ENCODE measurements around the gene ZBTB42.

DNA sequence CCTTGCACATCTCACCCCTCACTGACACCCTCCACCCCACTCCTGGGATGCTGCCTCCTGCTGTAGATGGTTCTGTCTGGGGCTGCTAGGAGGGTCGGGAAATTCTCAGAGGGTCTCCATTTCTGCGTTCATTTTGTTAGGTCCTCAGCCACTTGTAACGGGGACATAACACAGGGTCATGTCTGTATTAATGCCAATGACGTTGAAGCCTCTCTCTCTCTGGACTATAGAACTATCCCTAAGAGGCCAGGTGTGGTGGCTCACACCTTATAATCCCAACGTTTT lies 33.3 kb upstream of the ZBTB42 start:
- TF ChIP-seq POLR2AphosphoS5 (IDR thresholded peaks at IDR 0.05), result no peak
- TF ChIP-seq, protein P1, sequence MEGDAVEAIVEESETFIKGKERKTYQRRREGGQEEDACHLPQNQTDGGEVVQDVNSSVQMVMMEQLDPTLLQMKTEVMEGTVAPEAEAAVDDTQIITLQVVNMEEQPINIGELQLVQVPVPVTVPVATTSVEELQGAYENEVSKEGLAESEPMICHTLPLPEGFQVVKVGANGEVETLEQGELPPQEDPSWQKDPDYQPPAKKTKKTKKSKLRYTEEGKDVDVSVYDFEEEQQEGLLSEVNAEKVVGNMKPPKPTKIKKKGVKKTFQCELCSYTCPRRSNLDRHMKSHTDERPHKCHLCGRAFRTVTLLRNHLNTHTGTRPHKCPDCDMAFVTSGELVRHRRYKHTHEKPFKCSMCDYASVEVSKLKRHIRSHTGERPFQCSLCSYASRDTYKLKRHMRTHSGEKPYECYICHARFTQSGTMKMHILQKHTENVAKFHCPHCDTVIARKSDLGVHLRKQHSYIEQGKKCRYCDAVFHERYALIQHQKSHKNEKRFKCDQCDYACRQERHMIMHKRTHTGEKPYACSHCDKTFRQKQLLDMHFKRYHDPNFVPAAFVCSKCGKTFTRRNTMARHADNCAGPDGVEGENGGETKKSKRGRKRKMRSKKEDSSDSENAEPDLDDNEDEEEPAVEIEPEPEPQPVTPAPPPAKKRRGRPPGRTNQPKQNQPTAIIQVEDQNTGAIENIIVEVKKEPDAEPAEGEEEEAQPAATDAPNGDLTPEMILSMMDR (IDR thresholded peaks at IDR 0.05), result no peak
